Activated naive CD4-positive, alpha-beta T cell treated with anti-CD3 and anti-CD28 coated beads for 36 hours (primary cell): ENCODE data around the gene CYTH3. TPM values are rescaled to one million over a fixed set of nuclear protein-coding genes. Genes with fewer than 3 reads are reported as not detected.

ENCODE experiments used
- total RNA-seq, 2 experiments: library from RNA; stranded (reverse); gene quantifications; one replicate each; pipeline ENCODE4 v1.2.3, GENCODE V29; 2021

The CYTH3 gene
- total RNA-seq, 2 experiments from 2014 or later: 1.1 TPM

Other genes with a start within 250 kb of the CYTH3 start
- gene ANKRD61, start 241.2 kb downstream of the CYTH3 start, total RNA-seq: not detected
- gene EIF2AK1, start 213.4 kb downstream of the CYTH3 start, total RNA-seq: 100 to 1,000 TPM; 119 to 124 TPM
- 1 to 10 TPM; 6.0 to 6.9 TPM for gene USP42, start 167.7 kb downstream of the CYTH3 start, total RNA-seq
- 10 to 100 TPM in 1 of 2 experiments, 1 to 10 TPM in 1; 8.1 to 14.7 TPM for gene FAM220A, start 76.3 kb upstream of the CYTH3 start, total RNA-seq
- 100 to 1,000 TPM; 144 to 145 TPM for gene RAC1, start 101.9 kb upstream of the CYTH3 start, total RNA-seq
- gene DAGLB, start 175.3 kb upstream of the CYTH3 start, total RNA-seq: 10 to 100 TPM; 13.1 to 13.6 TPM
- 10 to 100 TPM; 57.2 TPM for gene KDELR2, start 211.5 kb upstream of the CYTH3 start, total RNA-seq